ENCODE results near the gene SPEG. TPM values are rescaled to one million over a fixed set of nuclear protein-coding genes. Genes with fewer than 3 reads are reported as not detected.

SPEG gene
- total RNA-seq, 1 experiment from 2014 or later, result 23.3 TPM

DNA sequence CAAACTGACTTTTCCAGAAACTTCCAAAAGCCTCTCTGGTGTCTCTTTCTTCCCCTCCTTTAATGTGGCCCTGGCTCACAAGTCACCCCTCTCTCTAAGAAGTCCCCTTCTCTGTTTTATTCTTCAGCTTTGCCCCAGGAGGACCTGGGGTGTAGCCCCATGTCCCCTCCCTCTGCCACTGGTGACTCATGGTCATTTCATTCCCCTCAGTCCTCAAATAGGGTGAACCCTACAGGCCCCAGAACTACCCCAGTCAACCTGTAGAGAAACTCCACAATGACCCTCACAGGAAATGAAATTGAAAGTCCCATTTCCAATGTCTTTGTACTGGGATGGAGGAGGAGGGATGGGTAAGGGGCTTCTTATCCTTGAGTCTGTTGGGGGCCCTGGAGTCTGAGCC lies 6.2 kb upstream of the SPEG start:
- TF ChIP-seq, protein P1, sequence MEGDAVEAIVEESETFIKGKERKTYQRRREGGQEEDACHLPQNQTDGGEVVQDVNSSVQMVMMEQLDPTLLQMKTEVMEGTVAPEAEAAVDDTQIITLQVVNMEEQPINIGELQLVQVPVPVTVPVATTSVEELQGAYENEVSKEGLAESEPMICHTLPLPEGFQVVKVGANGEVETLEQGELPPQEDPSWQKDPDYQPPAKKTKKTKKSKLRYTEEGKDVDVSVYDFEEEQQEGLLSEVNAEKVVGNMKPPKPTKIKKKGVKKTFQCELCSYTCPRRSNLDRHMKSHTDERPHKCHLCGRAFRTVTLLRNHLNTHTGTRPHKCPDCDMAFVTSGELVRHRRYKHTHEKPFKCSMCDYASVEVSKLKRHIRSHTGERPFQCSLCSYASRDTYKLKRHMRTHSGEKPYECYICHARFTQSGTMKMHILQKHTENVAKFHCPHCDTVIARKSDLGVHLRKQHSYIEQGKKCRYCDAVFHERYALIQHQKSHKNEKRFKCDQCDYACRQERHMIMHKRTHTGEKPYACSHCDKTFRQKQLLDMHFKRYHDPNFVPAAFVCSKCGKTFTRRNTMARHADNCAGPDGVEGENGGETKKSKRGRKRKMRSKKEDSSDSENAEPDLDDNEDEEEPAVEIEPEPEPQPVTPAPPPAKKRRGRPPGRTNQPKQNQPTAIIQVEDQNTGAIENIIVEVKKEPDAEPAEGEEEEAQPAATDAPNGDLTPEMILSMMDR (IDR thresholded peaks at IDR 0.05; ENCODE audit: unreplicated experiment), result no peak
- no peak overlapping the region for H3K4me3 Mint-ChIP-seq (ENCODE audit: unreplicated experiment)
- no peak overlapping the region for H3K27ac Mint-ChIP-seq (ENCODE audit: low read depth, unreplicated experiment)
- no TSS peak for BruUV-seq (replicated peaks)
- no peaks in the 10 kb centered on the region for H3K4me1 Mint-ChIP-seq (ENCODE audit: insufficient read depth, unreplicated experiment)
- H3K27me3 Mint-ChIP-seq (ENCODE audit: insufficient read depth, unreplicated experiment), result peaks cover 15% of the 10 kb centered on the region
- CTCF ChIA-PET, result interaction anchor here (0.8 to 5.2 kb wide), 7 partner anchors 25 to 290 kb away, joined by 3 to 49 read pairs (median 4); no protein-coding TSS in a partner anchor
- POLR2A ChIA-PET, result no interaction called here
- intact Hi-C loops (cut with micrococcal nuclease), result no loop called here
- DNase-seq (ENCODE audit: unreplicated experiment), result no peak
- H3K9me3 Mint-ChIP-seq (ENCODE audit: unreplicated experiment), result no peaks in the 10 kb centered on the region
- H3K36me3 Mint-ChIP-seq (ENCODE audit: insufficient read depth, unreplicated experiment), result no peaks in the 10 kb centered on the region

DNA sequence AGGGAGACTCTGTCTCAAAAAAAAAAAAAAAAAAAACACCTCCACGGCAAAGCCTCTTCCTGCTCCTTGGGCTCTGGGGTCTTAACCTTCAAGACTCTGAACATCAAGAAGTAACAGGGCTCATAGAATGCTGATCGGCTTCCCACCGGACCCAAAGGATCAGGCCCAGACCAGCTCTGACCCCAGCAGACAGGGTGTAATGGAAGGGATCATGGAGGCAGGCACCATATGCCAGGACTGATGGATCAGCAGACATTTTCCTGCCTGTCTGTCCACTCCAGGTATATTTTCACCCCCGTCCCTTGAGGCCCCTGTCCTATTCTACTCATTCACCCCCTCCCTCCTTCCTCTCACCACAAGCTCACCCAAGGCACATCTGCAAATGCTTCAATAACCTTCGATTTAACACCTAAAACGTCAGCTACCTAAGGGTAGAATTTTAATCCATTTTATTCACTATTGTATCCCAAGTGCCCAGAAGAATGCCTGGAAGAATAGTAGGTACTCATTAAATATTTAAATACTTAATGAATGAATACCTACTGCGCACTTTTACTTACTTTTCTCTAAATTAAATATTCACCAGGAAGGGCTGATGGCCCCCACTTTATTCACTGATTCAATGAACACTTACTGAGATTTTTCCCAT lies 4.6 kb upstream of the SPEG start:
- BruUV-seq (replicated peaks), result no TSS peak
- H3K9me3 Mint-ChIP-seq (ENCODE audit: unreplicated experiment), result no peaks in the 10 kb centered on the region
- H3K36me3 Mint-ChIP-seq (ENCODE audit: insufficient read depth, unreplicated experiment), result no peaks in the 10 kb centered on the region
- DNase-seq (ENCODE audit: unreplicated experiment), result no peak
- H3K4me1 Mint-ChIP-seq (ENCODE audit: insufficient read depth, unreplicated experiment), result no peaks in the 10 kb centered on the region
- peaks cover 14% of the 10 kb centered on the region for H3K27me3 Mint-ChIP-seq (ENCODE audit: insufficient read depth, unreplicated experiment)
- no peak overlapping the region for H3K27ac Mint-ChIP-seq (ENCODE audit: low read depth, unreplicated experiment)
- TF ChIP-seq, protein P1 (IDR thresholded peaks at IDR 0.05; ENCODE audit: unreplicated experiment), result no peak
- intact Hi-C loops (cut with micrococcal nuclease), result loop anchor here (2.0 kb wide), 2 partner anchors 29 to 69 kb away; partner anchors contain the start of gene GMPPA
- no peak overlapping the region for H3K4me3 Mint-ChIP-seq (ENCODE audit: unreplicated experiment)
- ChIA-PET CTCF (interaction anchor here (0.6 to 5.2 kb wide), 13 partner anchors 9 to 130 kb away, joined by 3 to 49 read pairs (median 4); partner anchors contain the start of gene DES), POLR2A (interaction anchor here (0.7 to 1.1 kb wide), 2 partner anchors 100 to 1037 kb away, joined by 3 read pairs; no protein-coding TSS in a partner anchor)

DNA sequence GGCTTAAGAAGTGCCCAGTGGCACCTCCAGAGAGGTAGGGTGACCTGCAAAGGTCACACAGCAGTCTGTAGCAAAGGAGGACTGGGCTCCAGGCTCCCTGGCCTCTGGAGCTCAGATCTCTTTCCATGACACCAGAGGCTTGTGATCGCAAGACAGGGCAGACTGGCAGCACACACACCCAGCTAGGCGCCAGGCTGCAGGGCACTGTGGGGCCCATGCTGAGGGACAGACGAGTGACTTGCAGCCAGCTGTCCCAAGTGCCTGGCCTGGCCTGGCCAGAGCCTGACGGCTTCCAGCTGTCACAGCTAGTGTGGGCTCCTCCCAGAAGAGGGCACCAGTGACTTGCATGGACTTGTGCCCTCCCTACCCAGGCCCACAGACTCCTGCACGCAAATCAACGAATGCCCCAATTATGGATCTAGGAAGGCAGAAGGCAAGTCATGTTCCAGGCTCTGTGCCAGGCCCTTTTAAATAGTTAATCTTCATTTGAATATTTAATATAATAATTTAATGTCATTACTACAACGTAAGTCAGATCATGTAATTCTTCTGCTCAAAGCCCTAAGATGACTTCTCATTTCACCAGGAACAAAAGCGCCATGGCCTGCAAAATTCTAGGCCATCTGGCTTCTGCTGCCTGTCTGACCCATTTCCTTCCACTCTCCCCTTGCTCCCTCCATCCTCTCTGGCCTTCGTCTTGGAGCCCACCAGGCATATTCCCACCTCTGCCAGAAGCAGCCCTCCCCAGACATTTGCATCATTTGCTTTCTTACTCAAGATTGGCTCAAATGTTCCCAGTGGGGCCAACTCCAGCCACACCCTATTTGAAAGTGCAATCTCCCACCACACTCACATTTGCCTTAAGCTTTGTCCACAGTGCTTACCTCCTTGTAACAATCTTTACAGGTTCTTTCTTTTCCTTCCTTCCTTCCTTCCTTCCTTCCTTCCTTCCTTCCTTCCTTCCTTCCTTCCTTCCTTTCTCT lies 3.7 kb upstream of the SPEG start:
- intact Hi-C loops (cut with micrococcal nuclease), result loop anchor here (2.0 kb wide), 2 partner anchors 28 to 68 kb away; partner anchors contain the start of gene GMPPA
- BruUV-seq (replicated peaks), result no TSS peak
- Mint-ChIP-seq H3K27me3 (ENCODE audit: insufficient read depth, unreplicated experiment) (peaks cover 5% of the 10 kb centered on the region), H3K4me3 (ENCODE audit: unreplicated experiment) (no peak overlapping the region), H3K9me3 (ENCODE audit: unreplicated experiment) (no peaks in the 10 kb centered on the region), H3K36me3 (ENCODE audit: insufficient read depth, unreplicated experiment) (no peaks in the 10 kb centered on the region), H3K27ac (ENCODE audit: low read depth, unreplicated experiment) (no peak overlapping the region), H3K4me1 (ENCODE audit: insufficient read depth, unreplicated experiment) (no peaks in the 10 kb centered on the region)
- ChIA-PET POLR2A (interaction anchor here (0.7 to 1.1 kb wide), 3 partner anchors 63 to 1038 kb away, joined by 3 read pairs; no protein-coding TSS in a partner anchor), CTCF (interaction anchor here (0.6 to 5.2 kb wide), 14 partner anchors 9 to 130 kb away, joined by 3 to 49 read pairs (median 3); partner anchors contain the start of gene DES)
- TF ChIP-seq, protein P1 (IDR thresholded peaks at IDR 0.05; ENCODE audit: unreplicated experiment), result peak; percentile 27
- peak; percentile 60 for DNase-seq (ENCODE audit: unreplicated experiment)

All from MCF 10A (cell line).